HCT116 (cell line): Measurements from ENCODE around the gene STAP2. TPM values are rescaled to one million over a fixed set of nuclear protein-coding genes. Genes with fewer than 3 reads are reported as not detected.

ENCODE experiments used
- ATAC-seq: fragments of 200-7000 bp; cut with Tn5 transposase; 2 replicates; pipeline ENCODE4 v1.9.1; 2020; ENCODE audit warnings: mild to moderate bottlenecking, moderate library complexity
- BruUV-seq: library from RNA; stranded (reverse); fragments of 400-500 nt; replicated peaks from 2 replicates; lab custom pipeline; 2021; lab: Mats Ljungman, UMichigan
- CTCF ChIA-PET: fragments of 300-600 bp; sonication (Branson Sonifier 250); formaldehyde crosslinking; loops from one replicate; lab custom pipeline; 2021; ENCODE audit warnings: antibody characterized with exemption; lab: Charles Lee
- POLR2A ChIA-PET: fragments of 300-600, 350-600 bp; sonication (Branson Sonifier 250); formaldehyde crosslinking; loops from one replicate; lab custom pipeline; 2021; ENCODE audit warnings: antibody characterized with exemption; lab: Charles Lee
- RAD21 ChIA-PET, 2 experiments: fragments of 300-600 bp; sonication (Branson Sonifier 250); formaldehyde crosslinking; loops; one replicate each; lab custom pipeline; 2023; ENCODE audit warnings: low total read pairs in 2 of 2; ENCODE audit not compliant: uncharacterized antibody in 2 of 2, unreplicated experiment in 2 of 2, low non-redundant PET in 1 of 2; lab: Charles Lee
- DNase-seq: peaks from one replicate; pipeline ENCODE4 v3.0.0-alpha.2; 2010; ENCODE audit warnings: low read depth, low spot score
- H2AFZ ChIP-seq: fragments of 200-600 bp; shearing (Covaris generic), sonication (generic); 2 replicates; pipeline ENCODE4 v1.6.1; 2017; ENCODE audit warnings: low read depth, mixed run types, mixed read lengths, antibody characterized with exemption, low read length; ENCODE audit not compliant: poor library complexity, severe bottlenecking
- H3K27ac ChIP-seq: 2 replicates; pipeline ENCODE4 v1.5.1; 2012; ENCODE audit warnings: low read depth, low read length
- H3K27me3 ChIP-seq: fragments of 200-600 bp; sonication (generic); 2 replicates; pipeline ENCODE4 v1.6.1; 2016; ENCODE audit warnings: mixed run types, low read length, mixed read lengths; ENCODE audit not compliant: insufficient read depth
- H3K36me3 ChIP-seq, 2 experiments: fragments of 200-500 bp in 1 of 2; fragments of 200-600 bp in 1 of 2; sonication (Bioruptor generic) in 1 of 2; sonication (generic) in 1 of 2; 2 replicates each; pipeline versions ENCODE4 v1.5.1 to v1.6.1; 2014 to 2016; ENCODE audit warnings: low read length in 2 of 2, inconsistent platforms in 1 of 2, mixed read lengths in 1 of 2, mixed run types in 1 of 2; ENCODE audit not compliant: insufficient read depth in 2 of 2, control insufficient read depth in 1 of 2
- H3K4me1 ChIP-seq, 2 experiments: fragments of 200-600 bp in 1 of 2; sonication (generic) in 1 of 2; 2 replicates each; pipeline versions ENCODE4 v1.5.1 to v1.6.1; 2012 to 2017; ENCODE audit warnings: low read length in 2 of 2, inconsistent platforms in 1 of 2, mild to moderate bottlenecking in 1 of 2, mixed read lengths in 1 of 2, mixed run types in 1 of 2, moderate library complexity in 1 of 2; ENCODE audit not compliant: insufficient read depth in 2 of 2, control insufficient read depth in 1 of 2
- H3K4me2 ChIP-seq: fragments of 200-600 bp; sonication (generic); 2 replicates; pipeline ENCODE4 v1.6.1; 2017; ENCODE audit warnings: mixed run types, low read length, mixed read lengths
- H3K4me3 ChIP-seq, 2 experiments: fragments of 200-600 bp in 1 of 2; sonication (generic) in 1 of 2; replicated peaks in 1 of 2; 2 replicates each; pipeline ENCODE4 v1.5.1; 2011 to 2016; ENCODE audit warnings: low read length in 2 of 2, control low read depth in 1 of 2, low read depth in 1 of 2, mild to moderate bottlenecking in 1 of 2, mixed read lengths in 1 of 2, mixed run types in 1 of 2
- H3K79me2 ChIP-seq: fragments of 200-600 bp; sonication (generic); 2 replicates; pipeline ENCODE4 v1.6.1; 2017; ENCODE audit warnings: mild to moderate bottlenecking, mixed run types, low read length, moderate library complexity, mixed read lengths; ENCODE audit not compliant: insufficient read depth
- H3K9ac ChIP-seq: fragments of 200-600 bp; sonication (generic); 2 replicates; pipeline ENCODE4 v1.6.1; 2016; ENCODE audit warnings: low read length, mixed read lengths
- H3K9me2 ChIP-seq: fragments of 200-600 bp; sonication (generic), shearing (Covaris generic); 2 replicates; pipeline ENCODE4 v1.6.1; 2017; ENCODE audit warnings: mixed run types, mild to moderate bottlenecking, moderate library complexity; ENCODE audit not compliant: insufficient read depth
- H3K9me3 ChIP-seq, 2 experiments: fragments of 200-500 bp in 1 of 2; fragments of 200-600 bp in 1 of 2; sonication (Bioruptor generic) in 1 of 2; sonication (generic) in 1 of 2; 2 replicates each; pipeline ENCODE4 v1.6.1; 2014 to 2017; ENCODE audit warnings: low read length in 2 of 2, mixed read lengths in 2 of 2, inconsistent platforms in 1 of 2, low read depth in 1 of 2, mild to moderate bottlenecking in 1 of 2, mixed run types in 1 of 2, moderate library complexity in 1 of 2; ENCODE audit not compliant: control insufficient read depth in 1 of 2, insufficient read depth in 1 of 2
- H4K20me1 ChIP-seq: fragments of 200-600 bp; sonication (generic), shearing (Covaris generic); 2 replicates; pipeline ENCODE4 v1.6.1; 2017; ENCODE audit warnings: mixed run types, mild to moderate bottlenecking, moderate library complexity; ENCODE audit not compliant: insufficient read depth
- CBX3 ChIP-seq: IDR thresholded peaks from 2 replicates; pipeline ENCODE4 v1.6.1; 2012; ENCODE audit warnings: low read depth
- CEBPB ChIP-seq: IDR thresholded peaks from 2 replicates; pipeline ENCODE4 v1.6.1; 2012; ENCODE audit warnings: low read depth
- EZH2 ChIP-seq: fragments of 200-600 bp; sonication (generic); IDR thresholded peaks from 2 replicates; pipeline ENCODE4 v1.6.1; 2017; ENCODE audit warnings: antibody characterized with exemption, mixed run types
- EZH2phosphoT487 ChIP-seq: fragments of 200-600 bp; IDR thresholded peaks from 2 replicates; pipeline ENCODE4 v1.6.1; 2018; ENCODE audit warnings: antibody characterized with exemption, borderline replicate concordance
- FOSL1 ChIP-seq: IDR thresholded peaks from 2 replicates; pipeline ENCODE4 v1.6.1; 2012; ENCODE audit warnings: low read depth
- JUND ChIP-seq: IDR thresholded peaks from 2 replicates; pipeline ENCODE4 v1.6.1; 2012
- MAX ChIP-seq: IDR thresholded peaks from 2 replicates; pipeline ENCODE4 v1.6.1; 2012
- POLR2A ChIP-seq: IDR thresholded peaks from 2 replicates; pipeline ENCODE4 v1.7.0; 2011; ENCODE audit warnings: borderline replicate concordance; ENCODE audit not compliant: insufficient read depth, insufficient read length; ENCODE audit errors: extremely low read depth
- POLR2AphosphoS5 ChIP-seq: IDR thresholded peaks from 2 replicates; pipeline ENCODE4 v1.6.1; 2011; ENCODE audit warnings: mild to moderate bottlenecking, low read depth, low read length, moderate library complexity
- SIN3A ChIP-seq: IDR thresholded peaks from 2 replicates; pipeline ENCODE4 v1.6.1; 2012; ENCODE audit warnings: low read depth
- SP1 ChIP-seq: IDR thresholded peaks from 2 replicates; pipeline ENCODE4 v1.6.1; 2012; ENCODE audit warnings: low read depth
- SRF ChIP-seq: IDR thresholded peaks from 2 replicates; pipeline ENCODE4 v1.6.1; 2012; ENCODE audit warnings: low read depth
- TCF7L2 ChIP-seq: IDR thresholded peaks from 2 replicates; pipeline ENCODE4 v1.7.0; 2011; ENCODE audit warnings: borderline replicate concordance, inconsistent platforms; ENCODE audit not compliant: insufficient read depth, insufficient read length; ENCODE audit errors: extremely low read depth
- YY1 ChIP-seq: IDR thresholded peaks from 2 replicates; pipeline ENCODE4 v1.6.1; 2011; ENCODE audit warnings: low read length, low read depth, moderate library complexity, mild to moderate bottlenecking; ENCODE audit not compliant: insufficient replicate concordance; ENCODE audit errors: extremely low read depth
- ZBTB33 ChIP-seq: IDR thresholded peaks from 2 replicates; pipeline ENCODE4 v1.6.1; 2011; ENCODE audit warnings: mild to moderate bottlenecking, low read length, moderate library complexity; ENCODE audit not compliant: insufficient replicate concordance; ENCODE audit errors: extremely low read depth
- ZNF274 ChIP-seq: fragments of 200-500 bp; sonication (Bioruptor generic); IDR thresholded peaks from 2 replicates; pipeline ENCODE4 v1.6.1; 2014; ENCODE audit warnings: mild to moderate bottlenecking, low read depth, low read length, inconsistent platforms
- intact Hi-C: fragments of 100-400 bp; cut with micrococcal nuclease; formaldehyde crosslinking; loops from 2 replicates; pipeline ENCODE4 v1.10.0; 2022
- total RNA-seq: library from RNA; stranded (reverse); gene quantifications from one replicate; pipeline ENCODE4 v1.2.1, GENCODE V29; 2021; ENCODE audit not compliant: unreplicated experiment
- TF ChIP-seq, protein P1 (sequence below), 3 experiments: fragments of 200-600 bp in 1 of 3; sonication (generic) in 1 of 3; IDR thresholded peaks in 2 of 3; conservative IDR thresholded peaks in 1 of 3; 2 replicates each; pipeline ENCODE4 v1.5.1; 2012 to 2017; ENCODE audit warnings: low read depth in 2 of 3, low read length in 2 of 3, antibody characterized with exemption in 1 of 3, borderline replicate concordance in 1 of 3, control low read depth in 1 of 3, mild to moderate bottlenecking in 1 of 3, mixed read lengths in 1 of 3, mixed run types in 1 of 3, moderate library complexity in 1 of 3; ENCODE audit not compliant: insufficient read depth in 1 of 3

Gene STAP2
- total RNA-seq, 1 experiment from 2014 or later = 2.1 TPM

GRCh38 chr19:4342314-4342614, 3.6 kb upstream of the STAP2 start:
- peaks cover 0 to 5% of the 10 kb centered on the region in 2 experiments; a peak in 2 of 4 replicates for H3K36me3 ChIP-seq
- no peak overlapping the region for H2AFZ ChIP-seq
- POLR2A ChIA-PET = interaction anchor here (0.8 to 1.6 kb wide), 16 partner anchors 9 to 129 kb away, joined by 3 to 11 read pairs (median 5); partner anchors contain the start of genes CHAF1A and YJU2
- TSS peak; percentile 99 for BruUV-seq
- peak overlapping the region; percentile 68 to 75 for H3K4me3 ChIP-seq
- H3K4me1 ChIP-seq = peaks cover 7 to 18% of the 10 kb centered on the region in 2 experiments
- peak overlapping the region; percentile 97 for H3K4me2 ChIP-seq
- RAD21 ChIA-PET = interaction anchor here (0.8 to 1.5 kb wide), 3 partner anchors 33 to 75 kb away, joined by 3 to 10 read pairs (median 3); no protein-coding TSS in a partner anchor
- no peak for DNase-seq
- no peaks in the 10 kb centered on the region for H3K9me2 ChIP-seq
- H3K79me2 ChIP-seq = no peaks in the 10 kb centered on the region; the same call in 1 of the 2 replicates
- ATAC-seq = peak; percentile 2
- no peaks in the 10 kb centered on the region for H3K27me3 ChIP-seq
- peak overlapping the region; percentile 77 for H3K9ac ChIP-seq
- peak overlapping the region; percentile 86 for H3K27ac ChIP-seq
- no peaks in the 10 kb centered on the region for H4K20me1 ChIP-seq
- H3K9me3 ChIP-seq = no peaks in the 10 kb centered on the region
- TF ChIP-seq CBX3 (no peak), SRF (no peak), ZNF274 (no peak), JUND (no peak), EZH2phosphoT487 (no peak)
- CTCF ChIA-PET = interaction anchor here (0.6 to 3.0 kb wide), 7 partner anchors 10 to 129 kb away, joined by 3 to 47 read pairs (median 4); partner anchors contain the start of genes CHAF1A and HDGFL2
- intact Hi-C loops = loop anchor here (2.0 kb wide), 1 partner anchor 33 kb away; no protein-coding TSS in a partner anchor

DNA sequence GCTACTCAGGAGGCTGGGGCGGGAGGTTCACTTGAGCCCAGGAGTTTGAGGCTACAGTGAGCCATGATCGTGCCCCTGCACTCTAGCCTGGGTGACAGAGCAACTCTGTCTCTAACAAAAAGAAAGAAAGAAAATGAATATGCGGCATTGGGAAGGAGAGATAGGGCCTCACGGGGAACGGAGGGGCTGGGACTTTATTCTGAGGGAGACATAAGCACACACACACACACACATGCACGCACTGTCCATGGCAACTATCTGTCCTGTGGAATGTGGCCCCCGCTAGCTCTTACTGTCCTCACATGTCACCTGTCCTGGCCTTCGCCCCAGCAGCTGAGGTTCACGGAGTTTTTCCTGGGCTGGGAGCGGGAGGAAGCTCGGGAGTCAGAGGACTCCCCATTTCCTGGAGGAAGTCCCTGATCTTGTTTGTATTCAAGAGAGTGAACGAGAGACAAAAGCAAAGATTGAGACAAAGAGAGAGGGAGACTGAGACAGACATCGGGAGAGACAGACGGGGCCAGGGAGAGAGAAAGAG, 654 bp downstream of the STAP2 start:
- ChIA-PET POLR2A (no interaction called here), CTCF (no interaction called here), RAD21 (no interaction called here)
- BruUV-seq = no TSS peak
- no peaks in the 10 kb centered on the region for H3K27me3 ChIP-seq
- no peaks in the 10 kb centered on the region for H3K9me2 ChIP-seq
- H3K9me3 ChIP-seq = no peaks in the 10 kb centered on the region
- H3K79me2 ChIP-seq = no peaks in the 10 kb centered on the region
- ATAC-seq (no peak), DNase-seq (no peak)
- H3K4me2 ChIP-seq = no peak overlapping the region
- H3K36me3 ChIP-seq = no peaks in the 10 kb centered on the region
- intact Hi-C loops = no loop called here
- no peak overlapping the region for H3K9ac ChIP-seq
- H2AFZ ChIP-seq = no peak overlapping the region
- H3K4me1 ChIP-seq = peaks cover 3 to 8% of the 10 kb centered on the region in 2 experiments
- no peak overlapping the region for H3K4me3 ChIP-seq
- no peak overlapping the region for H3K27ac ChIP-seq
- no peaks in the 10 kb centered on the region for H4K20me1 ChIP-seq
- TF ChIP-seq YY1 (no peak), CEBPB (no peak), POLR2A (no peak), EZH2phosphoT487 (no peak), SP1 (no peak), ZBTB33 (no peak), JUND (no peak), SIN3A (no peak), EZH2 (no peak), MAX (no peak), POLR2AphosphoS5 (no peak), FOSL1 (no peak), SRF (no peak), TCF7L2 (no peak)
- TF ChIP-seq, protein P1, sequence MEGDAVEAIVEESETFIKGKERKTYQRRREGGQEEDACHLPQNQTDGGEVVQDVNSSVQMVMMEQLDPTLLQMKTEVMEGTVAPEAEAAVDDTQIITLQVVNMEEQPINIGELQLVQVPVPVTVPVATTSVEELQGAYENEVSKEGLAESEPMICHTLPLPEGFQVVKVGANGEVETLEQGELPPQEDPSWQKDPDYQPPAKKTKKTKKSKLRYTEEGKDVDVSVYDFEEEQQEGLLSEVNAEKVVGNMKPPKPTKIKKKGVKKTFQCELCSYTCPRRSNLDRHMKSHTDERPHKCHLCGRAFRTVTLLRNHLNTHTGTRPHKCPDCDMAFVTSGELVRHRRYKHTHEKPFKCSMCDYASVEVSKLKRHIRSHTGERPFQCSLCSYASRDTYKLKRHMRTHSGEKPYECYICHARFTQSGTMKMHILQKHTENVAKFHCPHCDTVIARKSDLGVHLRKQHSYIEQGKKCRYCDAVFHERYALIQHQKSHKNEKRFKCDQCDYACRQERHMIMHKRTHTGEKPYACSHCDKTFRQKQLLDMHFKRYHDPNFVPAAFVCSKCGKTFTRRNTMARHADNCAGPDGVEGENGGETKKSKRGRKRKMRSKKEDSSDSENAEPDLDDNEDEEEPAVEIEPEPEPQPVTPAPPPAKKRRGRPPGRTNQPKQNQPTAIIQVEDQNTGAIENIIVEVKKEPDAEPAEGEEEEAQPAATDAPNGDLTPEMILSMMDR (IDR thresholded peaks at IDR 0.05 in 2 of 3, conservative IDR thresholded peaks at IDR 0.05 in 1 of 3; ENCODE audit: borderline replicate concordance in 1 of 3, insufficient read depth in 1 of 3, low read depth in 2 of 3, low read length in 2 of 3) = no peak
